ENCODE data around the gene MAGEB17.
A peak's percentile ranks its signal among the peaks of the same experiment; 100 is the strongest.

MAGEB17 gene

DNA sequence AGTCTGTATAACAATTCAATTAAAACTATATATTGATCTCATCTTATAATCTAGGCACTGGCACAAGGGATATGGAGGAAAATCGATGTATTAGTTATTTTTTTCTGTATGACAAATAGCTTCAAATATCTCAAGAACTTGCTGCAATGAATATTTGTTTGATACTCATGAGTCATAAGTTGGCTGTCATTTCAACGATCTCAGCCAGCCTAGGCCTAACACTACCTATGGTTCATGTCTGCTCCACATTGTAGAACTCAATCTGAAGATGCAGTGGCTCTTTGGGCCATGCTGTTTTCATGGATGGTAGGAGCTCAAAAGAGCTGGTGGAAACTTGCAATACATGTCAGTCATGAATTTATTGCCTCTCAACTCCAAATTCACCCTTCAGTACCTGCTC, 44.7 kb downstream of the MAGEB17 start:
- DNase-seq, result peak; percentile 4

DNA sequence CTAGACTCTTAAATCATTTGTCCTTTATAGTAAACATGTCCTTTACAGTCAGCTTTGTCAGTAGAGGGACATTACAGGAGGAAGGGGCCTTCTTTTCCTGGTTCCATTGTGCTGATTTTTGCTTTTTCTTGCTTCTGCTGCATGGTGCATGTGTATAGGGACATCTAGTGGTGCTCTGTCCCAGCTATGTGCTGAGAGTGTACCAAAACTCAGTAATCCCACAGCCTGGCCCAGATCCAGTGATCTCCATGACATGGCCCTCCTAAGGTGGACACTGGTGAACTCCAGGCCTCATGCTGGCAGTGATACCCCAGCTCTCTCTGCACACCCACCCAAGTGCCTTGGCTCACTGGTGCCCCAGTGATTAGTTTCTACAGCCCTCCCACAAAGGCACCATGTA, 45.2 kb downstream of the MAGEB17 start:
- peak; percentile 13 for DNase-seq

GRCh38 chrX:16213961-16214360, 46.7 kb downstream of the MAGEB17 start:
- no peak for DNase-seq

DNA sequence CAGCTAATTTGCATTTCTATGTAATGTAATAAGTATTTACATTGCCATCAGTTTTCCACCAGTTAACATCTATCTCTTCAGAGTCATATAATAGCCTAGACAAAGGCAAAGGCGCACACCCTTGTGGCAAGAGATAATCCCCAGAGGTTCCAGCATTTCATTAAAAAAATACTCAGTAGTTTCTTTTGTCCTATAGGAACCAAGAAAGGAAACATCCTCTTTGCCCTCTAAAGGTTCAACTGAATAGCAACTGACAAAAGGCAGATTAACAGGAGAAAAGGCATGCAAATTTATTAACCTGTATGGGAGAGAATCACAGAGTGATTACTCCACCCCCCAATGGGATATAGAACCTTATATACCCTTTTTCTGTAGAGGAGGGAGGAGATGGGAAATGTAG, 48.4 kb downstream of the MAGEB17 start:
- DNase-seq, result no peak
